Fibroblast of the conjunctiva (primary cell): ENCODE results near the gene DZANK1.
"Not testable (repeated sequence)": the region's sequence is repeated elsewhere in the genome, so short reads cannot be mapped to it uniquely, and the experiment has no call there.

Experiments used
- DNase-seq: peaks from one replicate; pipeline ENCODE4 v3.0.0-alpha.2; 2010; ENCODE audit warnings: low read depth

The DZANK1 gene

DNA sequence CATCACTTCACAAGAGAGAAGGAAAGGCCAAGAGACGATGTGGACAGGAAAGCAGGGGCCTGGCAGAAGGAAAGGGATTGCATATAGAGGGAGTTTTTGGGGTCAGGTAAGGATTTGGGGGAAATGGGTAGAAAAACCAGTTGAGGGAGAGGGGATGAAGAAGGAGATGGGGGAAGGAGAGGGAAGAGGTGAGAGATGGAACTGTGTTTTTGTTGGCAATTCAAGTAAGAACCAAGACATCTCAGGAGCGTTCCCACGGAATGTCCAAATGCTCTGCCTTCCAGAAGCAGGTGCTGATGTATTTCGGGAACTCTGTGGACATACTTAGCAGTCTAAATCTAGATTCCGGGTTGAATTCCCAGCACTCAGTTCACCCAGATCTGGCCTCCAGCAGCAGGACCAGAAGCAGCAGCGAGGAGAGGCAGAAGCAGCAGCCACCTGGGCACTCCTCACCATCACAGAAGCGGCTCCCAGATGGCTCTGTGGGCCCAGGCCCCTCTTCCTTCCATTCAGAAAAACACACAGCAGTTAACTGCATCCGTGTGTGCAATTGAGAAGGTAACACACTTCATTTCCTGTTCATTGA lies 88.8 kb downstream of the DZANK1 start:
- no peak for DNase-seq

DNA sequence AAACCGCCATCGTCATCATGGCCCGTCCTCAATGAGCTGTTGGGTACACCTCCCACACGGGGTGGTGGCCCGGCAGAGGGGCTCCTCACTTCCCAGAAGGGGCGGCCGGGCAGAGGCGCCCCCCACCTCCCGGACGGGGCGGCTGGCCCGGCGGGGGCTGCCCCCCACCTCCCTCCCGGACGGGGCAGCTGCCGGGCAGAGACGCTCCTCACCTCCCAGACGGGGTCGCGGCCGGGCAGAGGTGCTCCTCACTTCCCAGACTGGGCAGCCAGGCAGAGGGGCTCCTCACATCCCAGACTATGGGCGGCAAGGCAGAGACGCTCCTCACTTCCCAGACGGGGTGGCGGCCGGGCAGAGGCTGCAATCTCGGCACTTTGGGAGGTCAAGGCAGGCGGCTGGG lies 91.3 kb downstream of the DZANK1 start:
- not testable (repeated sequence) for DNase-seq

- no peak for DNase-seq
Measured at GRCh38 chr20:18372296-18372695, 94.5 kb downstream of the DZANK1 start.

DNA sequence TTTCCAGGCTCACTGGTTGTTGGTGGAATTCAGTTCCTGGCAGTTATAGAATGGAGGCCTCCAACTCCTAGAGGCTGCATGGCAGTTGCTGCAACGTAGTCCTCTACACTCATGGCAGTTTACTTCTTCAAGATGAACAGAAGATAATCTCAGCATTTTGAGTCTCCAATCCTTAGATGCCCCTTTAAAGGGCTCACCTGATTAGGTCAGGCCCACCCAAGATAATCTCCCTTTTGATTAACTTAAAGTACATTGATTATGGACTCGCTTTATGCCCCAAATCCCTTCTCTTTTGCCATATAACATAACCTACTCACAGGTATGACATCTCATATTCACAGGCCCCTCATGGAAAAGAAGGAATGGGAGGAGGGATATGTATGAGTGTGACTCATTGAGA lies 102.1 kb downstream of the DZANK1 start:
- DNase-seq: no peak

DNA sequence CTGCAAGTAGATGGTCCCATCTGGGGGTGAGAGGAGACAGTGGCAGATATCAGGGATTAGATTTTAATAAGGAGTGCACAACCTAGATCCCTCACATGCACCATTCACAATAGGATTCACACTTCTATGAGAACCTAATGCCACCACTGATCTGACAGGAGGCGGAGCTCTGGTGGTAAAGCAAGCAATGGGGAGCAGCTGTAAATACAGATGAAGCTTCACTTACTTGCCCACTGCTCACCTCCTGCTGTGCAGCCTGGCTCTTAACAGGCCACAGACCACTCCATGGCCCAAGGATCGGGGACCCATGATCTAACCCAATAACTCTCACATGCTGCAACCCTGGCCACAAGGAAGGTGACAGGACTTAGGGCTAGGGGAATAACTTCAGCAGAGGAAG lies 103.1 kb downstream of the DZANK1 start:
- DNase-seq: no peak

- no peak for DNase-seq
Measured at GRCh38 chr20:18362916-18363315, 103.9 kb downstream of the DZANK1 start.

- DNase-seq: no peak
Measured at GRCh38 chr20:18361678-18362077, 105.2 kb downstream of the DZANK1 start.

DNA sequence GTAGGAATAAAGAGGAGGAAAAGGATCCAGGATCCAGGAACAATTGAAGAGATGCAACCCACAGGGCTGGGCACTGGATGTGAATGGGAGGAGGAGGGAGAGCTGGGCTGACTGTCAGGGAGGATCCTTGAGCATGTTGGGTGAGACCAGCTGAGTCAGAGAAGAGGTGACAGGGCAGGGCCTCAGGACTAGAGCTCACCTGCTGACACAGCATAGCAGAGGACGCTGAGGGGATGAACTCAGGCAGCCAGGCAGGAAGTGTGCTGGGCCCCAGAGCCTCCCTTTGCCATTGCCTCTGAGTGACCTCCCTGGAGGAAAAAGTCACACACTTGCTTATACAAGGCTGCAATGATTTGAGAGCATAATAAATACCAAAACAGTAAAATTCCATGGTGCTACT lies 106.2 kb downstream of the DZANK1 start:
- no peak for DNase-seq

- no peak for DNase-seq
Measured at GRCh38 chr20:18359854-18360253, 107.0 kb downstream of the DZANK1 start.

GRCh38 chr20:18349749-18350148 lies 117.1 kb downstream of the DZANK1 start:
- not testable (repeated sequence) for DNase-seq
